Fibroblast of lung (primary cell): ENCODE data around the gene ATP6V0D1. TPM values are rescaled to one million over a fixed set of nuclear protein-coding genes. Genes with fewer than 3 reads are reported as not detected.
A peak's percentile ranks its signal among the peaks of the same experiment; 100 is the strongest.

ENCODE experiments used
- DNase-seq, 2 donors: peaks; one replicate each; pipeline versions ENCODE4 v3.0.0 to v3.0.0-alpha.2; 2010; ENCODE audit warnings: low read depth in 2 of 2
- H2AFZ ChIP-seq: 2 replicates; pipeline ENCODE4 v1.5.1; 2012; ENCODE audit warnings: low read length, control low read depth, inconsistent platforms
- H3K27ac ChIP-seq: 2 replicates; pipeline ENCODE4 v1.5.1; 2011; ENCODE audit warnings: low read length, control low read depth; ENCODE audit not compliant: insufficient read depth
- H3K27me3 ChIP-seq: 2 replicates; pipeline ENCODE4 v1.5.1; 2011; ENCODE audit warnings: mild to moderate bottlenecking, low read length; ENCODE audit not compliant: control insufficient read depth, insufficient read depth
- H3K36me3 ChIP-seq: 2 replicates; pipeline ENCODE4 v1.5.1; 2011; ENCODE audit warnings: low read length; ENCODE audit not compliant: control insufficient read depth, insufficient read depth
- H3K4me1 ChIP-seq: 2 replicates; pipeline ENCODE4 v1.5.1; 2011; ENCODE audit warnings: low read length; ENCODE audit not compliant: control insufficient read depth, insufficient read depth; ENCODE audit errors: extremely low read depth
- H3K4me2 ChIP-seq: 2 replicates; pipeline ENCODE4 v1.5.1; 2011; ENCODE audit warnings: low read length, control low read depth; ENCODE audit not compliant: insufficient read depth; ENCODE audit errors: extremely low read depth
- H3K4me3 ChIP-seq, 4 experiments: fragments of 200-600 bp in 1 of 4; sonication (generic) in 1 of 4; replicated peaks in 1 of 4; 2 replicates each; pipeline ENCODE4 v1.5.1; 2011 to 2016; ENCODE audit warnings: low read length in 4 of 4, low read depth in 3 of 4, mild to moderate bottlenecking in 3 of 4, control low read depth in 2 of 4, inconsistent platforms in 1 of 4, mixed read lengths in 1 of 4; ENCODE audit not compliant: insufficient read depth in 1 of 4; ENCODE audit errors: control extremely low read depth in 1 of 4
- H3K79me2 ChIP-seq: 2 replicates; pipeline ENCODE4 v1.5.1; 2012; ENCODE audit warnings: mild to moderate bottlenecking, low read length, inconsistent platforms; ENCODE audit not compliant: control insufficient read depth, insufficient read depth
- H3K9ac ChIP-seq: 2 replicates; pipeline ENCODE4 v1.5.1; 2011; ENCODE audit warnings: mild to moderate bottlenecking, low read length, control low read depth; ENCODE audit not compliant: insufficient read depth
- H3K9me3 ChIP-seq: 2 replicates; pipeline ENCODE4 v1.5.1; 2012; ENCODE audit warnings: low read depth, low read length; ENCODE audit not compliant: control insufficient read depth, insufficient read depth
- H4K20me1 ChIP-seq: 2 replicates; pipeline ENCODE4 v1.5.1; 2011; ENCODE audit warnings: low read length; ENCODE audit not compliant: control insufficient read depth, insufficient read depth; ENCODE audit errors: extremely low read depth
- EZH2 ChIP-seq: IDR thresholded peaks from 2 replicates; pipeline ENCODE4 v1.5.1; 2012; ENCODE audit warnings: low read length, control low read depth, mild to moderate bottlenecking; ENCODE audit errors: missing control alignments
- polyA plus RNA-seq, 2 donors: library from polyadenylated mRNA; depleted of rRNA in 1 of 2; stranded (reverse) in 1 of 2; unstranded in 1 of 2; fragments of >200 nt; gene quantifications; 2 replicates each; pipeline ENCODE4 v1.2.1, GENCODE V29; 2011 to 2012; ENCODE audit warnings: missing spikeins in 1 of 2
- total RNA-seq: library from RNA; depleted of rRNA; stranded (reverse); fragments of >200 nt; gene quantifications from 2 replicates; pipeline ENCODE4 v1.2.1, GENCODE V29; 2014
- TF ChIP-seq, protein P1 (sequence below), 2 donors: IDR thresholded peaks in 1 of 2; conservative IDR thresholded peaks in 1 of 2; 1 replicate in 1 of 2; 2 replicates in 1 of 2; pipeline ENCODE4 v1.5.1; 2011 to 2012; ENCODE audit warnings: low read length in 2 of 2, control low read depth in 1 of 2, inconsistent platforms in 1 of 2, low read depth in 1 of 2, mild to moderate bottlenecking in 1 of 2

ATP6V0D1 gene
- total and polyA plus RNA-seq, 2 donors (not counting 1 experiment from before 2014, with no cell fraction given) = 91.2 to 183 TPM

DNA sequence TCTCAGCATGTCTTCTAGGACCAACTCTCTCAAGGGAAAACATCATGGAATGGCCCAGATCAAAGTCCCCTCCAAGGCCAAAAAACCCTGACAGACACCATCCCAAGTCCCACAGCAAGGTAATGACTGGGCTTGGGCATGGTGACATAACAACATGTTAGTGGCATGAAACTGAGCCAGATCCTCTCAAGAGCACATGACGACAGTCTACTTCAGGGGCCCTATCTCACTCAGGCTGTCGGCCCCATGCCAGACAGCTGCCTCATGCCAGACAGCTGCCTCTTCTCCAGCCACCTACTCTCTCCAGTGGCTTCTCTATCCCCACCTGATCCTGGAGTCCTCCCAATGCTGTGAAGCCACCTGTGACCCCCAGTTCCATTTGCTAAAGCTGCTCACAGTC lies 31.6 kb downstream of the ATP6V0D1 start:
- Histone ChIP-seq H3K27ac (no peak overlapping the region), H3K27me3 (no peaks in the 10 kb centered on the region), H3K9me3 (no peaks in the 10 kb centered on the region), H3K4me1 (peaks cover 22% of the 10 kb centered on the region), H2AFZ (no peak overlapping the region), H3K36me3 (peaks cover 10% of the 10 kb centered on the region), H3K9ac (no peak overlapping the region), H3K4me3 (no peak overlapping the region), H4K20me1 (peaks cover 4% of the 10 kb centered on the region), H3K4me2 (no peak overlapping the region), H3K79me2 (no peaks in the 10 kb centered on the region)
- TF ChIP-seq, protein P1, sequence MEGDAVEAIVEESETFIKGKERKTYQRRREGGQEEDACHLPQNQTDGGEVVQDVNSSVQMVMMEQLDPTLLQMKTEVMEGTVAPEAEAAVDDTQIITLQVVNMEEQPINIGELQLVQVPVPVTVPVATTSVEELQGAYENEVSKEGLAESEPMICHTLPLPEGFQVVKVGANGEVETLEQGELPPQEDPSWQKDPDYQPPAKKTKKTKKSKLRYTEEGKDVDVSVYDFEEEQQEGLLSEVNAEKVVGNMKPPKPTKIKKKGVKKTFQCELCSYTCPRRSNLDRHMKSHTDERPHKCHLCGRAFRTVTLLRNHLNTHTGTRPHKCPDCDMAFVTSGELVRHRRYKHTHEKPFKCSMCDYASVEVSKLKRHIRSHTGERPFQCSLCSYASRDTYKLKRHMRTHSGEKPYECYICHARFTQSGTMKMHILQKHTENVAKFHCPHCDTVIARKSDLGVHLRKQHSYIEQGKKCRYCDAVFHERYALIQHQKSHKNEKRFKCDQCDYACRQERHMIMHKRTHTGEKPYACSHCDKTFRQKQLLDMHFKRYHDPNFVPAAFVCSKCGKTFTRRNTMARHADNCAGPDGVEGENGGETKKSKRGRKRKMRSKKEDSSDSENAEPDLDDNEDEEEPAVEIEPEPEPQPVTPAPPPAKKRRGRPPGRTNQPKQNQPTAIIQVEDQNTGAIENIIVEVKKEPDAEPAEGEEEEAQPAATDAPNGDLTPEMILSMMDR (conservative IDR thresholded peaks at IDR 0.05 in 1 of 2, IDR thresholded peaks at IDR 0.05 in 1 of 2; ENCODE audit: low read depth in 1 of 2, low read length in 2 of 2) = no peak
- no peak for TF ChIP-seq EZH2
- DNase-seq = no peak

DNA sequence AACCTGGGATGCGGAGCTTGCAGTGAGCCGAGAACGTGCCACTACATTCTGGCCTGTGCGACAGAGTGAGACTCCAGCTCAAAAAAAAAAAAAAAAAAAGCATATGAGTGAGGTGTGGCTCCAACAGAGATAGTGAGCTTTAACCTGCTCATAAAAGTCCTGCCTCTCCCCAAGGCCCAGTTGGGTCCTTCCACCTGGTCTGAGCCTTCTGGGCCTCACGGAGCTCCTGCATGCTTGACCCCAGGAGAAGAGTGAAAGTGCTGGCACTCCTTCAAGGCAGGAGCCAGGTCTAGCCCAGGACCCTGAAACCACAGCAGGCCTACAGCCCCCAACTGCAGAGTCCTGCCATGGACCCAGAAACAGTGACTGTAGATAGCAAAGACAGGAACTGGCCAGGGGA lies 32.4 kb downstream of the ATP6V0D1 start:
- H2AFZ ChIP-seq = no peak overlapping the region
- H3K36me3 ChIP-seq = peaks cover 13% of the 10 kb centered on the region
- no peaks in the 10 kb centered on the region for H3K27me3 ChIP-seq
- H3K4me1 ChIP-seq = peaks cover 24% of the 10 kb centered on the region
- H3K27ac ChIP-seq = no peak overlapping the region
- no peak overlapping the region for H3K9ac ChIP-seq
- H4K20me1 ChIP-seq = peaks cover 4% of the 10 kb centered on the region
- no peak overlapping the region for H3K4me2 ChIP-seq
- H3K9me3 ChIP-seq = no peaks in the 10 kb centered on the region
- no peak for TF ChIP-seq EZH2
- TF ChIP-seq, protein P1 (conservative IDR thresholded peaks at IDR 0.05 in 1 of 2, IDR thresholded peaks at IDR 0.05 in 1 of 2; ENCODE audit: low read depth in 1 of 2, low read length in 2 of 2) = no peak
- no peak overlapping the region for H3K4me3 ChIP-seq
- DNase-seq = no peak
- H3K79me2 ChIP-seq = no peaks in the 10 kb centered on the region

DNA sequence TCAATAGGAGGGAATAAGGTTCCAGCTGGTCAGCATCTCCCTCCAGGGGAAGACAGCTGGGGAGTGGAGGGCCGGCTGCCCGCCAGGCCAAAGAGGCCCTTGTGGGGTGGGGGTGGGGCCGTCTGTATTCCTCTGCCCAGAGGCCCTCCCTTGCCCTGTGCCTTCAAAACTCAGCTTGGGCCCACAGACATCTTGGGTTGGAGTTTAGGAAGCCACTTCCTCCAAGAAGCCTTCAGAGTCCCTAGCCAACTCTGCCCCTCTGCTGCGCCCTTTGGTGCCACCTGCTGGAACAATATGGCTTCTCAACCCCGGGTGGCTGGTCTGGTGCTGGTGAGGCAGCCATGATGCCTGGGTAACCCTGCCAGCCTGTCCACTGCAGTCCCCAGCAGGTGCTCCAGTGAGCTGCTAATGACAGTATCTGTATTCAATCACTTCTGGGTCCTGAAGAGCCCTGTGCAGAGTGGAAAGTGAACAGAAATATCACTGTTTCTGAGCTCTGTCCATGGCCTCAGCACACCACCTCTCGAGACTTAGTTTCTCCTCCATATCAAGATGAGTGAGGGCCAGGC lies 33.4 kb downstream of the ATP6V0D1 start:
- Histone ChIP-seq H3K4me2 (no peak overlapping the region), H3K36me3 (peaks cover 8% of the 10 kb centered on the region), H3K9me3 (no peaks in the 10 kb centered on the region), H4K20me1 (peaks cover 4% of the 10 kb centered on the region), H3K4me3 (no peak overlapping the region), H3K79me2 (no peaks in the 10 kb centered on the region), H3K9ac (no peak overlapping the region), H2AFZ (no peak overlapping the region), H3K4me1 (peaks cover 27% of the 10 kb centered on the region), H3K27me3 (no peaks in the 10 kb centered on the region), H3K27ac (no peak overlapping the region)
- DNase-seq = peak in 1 of 2 donors; percentile 88
- TF ChIP-seq EZH2 = no peak
- TF ChIP-seq, protein P1 (conservative IDR thresholded peaks at IDR 0.05 in 1 of 2, IDR thresholded peaks at IDR 0.05 in 1 of 2; ENCODE audit: low read depth in 1 of 2, low read length in 2 of 2) = peak; percentile 56 to 57
